HG02678 (cell line): ENCODE results near the gene IGSF6.
"Not testable (repeated sequence)": the region's sequence is repeated elsewhere in the genome, so short reads cannot be mapped to it uniquely, and the experiment has no call there.

Source experiments
- ATAC-seq: cut with Tn5 transposase; IDR thresholded peaks from one replicate; pipeline ENCODE4 v1.9.1; 2021; ENCODE audit warnings: mild to moderate bottlenecking, moderate library complexity; ENCODE audit not compliant: unreplicated experiment

The IGSF6 gene

DNA sequence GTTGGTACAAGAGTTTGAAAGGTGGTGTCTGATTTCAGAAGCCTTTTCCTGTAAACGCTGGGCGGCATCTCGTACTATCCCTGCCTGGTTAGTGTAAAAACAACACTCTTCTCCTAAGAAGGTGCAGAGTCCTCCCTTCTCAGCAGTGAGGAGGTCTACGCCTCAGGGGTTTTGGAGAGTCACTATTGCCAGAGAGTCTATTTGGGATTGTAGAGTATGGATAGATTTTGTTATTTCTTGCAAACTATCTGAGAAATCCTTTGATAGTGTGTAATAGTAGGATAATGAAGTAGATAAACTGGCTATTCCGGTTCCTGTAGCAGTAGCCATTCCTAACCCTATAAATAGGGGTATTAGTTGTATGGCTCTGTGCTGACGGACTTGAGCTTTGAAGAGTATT lies 21.5 kb downstream of the IGSF6 start:
- not testable (repeated sequence) for ATAC-seq

DNA sequence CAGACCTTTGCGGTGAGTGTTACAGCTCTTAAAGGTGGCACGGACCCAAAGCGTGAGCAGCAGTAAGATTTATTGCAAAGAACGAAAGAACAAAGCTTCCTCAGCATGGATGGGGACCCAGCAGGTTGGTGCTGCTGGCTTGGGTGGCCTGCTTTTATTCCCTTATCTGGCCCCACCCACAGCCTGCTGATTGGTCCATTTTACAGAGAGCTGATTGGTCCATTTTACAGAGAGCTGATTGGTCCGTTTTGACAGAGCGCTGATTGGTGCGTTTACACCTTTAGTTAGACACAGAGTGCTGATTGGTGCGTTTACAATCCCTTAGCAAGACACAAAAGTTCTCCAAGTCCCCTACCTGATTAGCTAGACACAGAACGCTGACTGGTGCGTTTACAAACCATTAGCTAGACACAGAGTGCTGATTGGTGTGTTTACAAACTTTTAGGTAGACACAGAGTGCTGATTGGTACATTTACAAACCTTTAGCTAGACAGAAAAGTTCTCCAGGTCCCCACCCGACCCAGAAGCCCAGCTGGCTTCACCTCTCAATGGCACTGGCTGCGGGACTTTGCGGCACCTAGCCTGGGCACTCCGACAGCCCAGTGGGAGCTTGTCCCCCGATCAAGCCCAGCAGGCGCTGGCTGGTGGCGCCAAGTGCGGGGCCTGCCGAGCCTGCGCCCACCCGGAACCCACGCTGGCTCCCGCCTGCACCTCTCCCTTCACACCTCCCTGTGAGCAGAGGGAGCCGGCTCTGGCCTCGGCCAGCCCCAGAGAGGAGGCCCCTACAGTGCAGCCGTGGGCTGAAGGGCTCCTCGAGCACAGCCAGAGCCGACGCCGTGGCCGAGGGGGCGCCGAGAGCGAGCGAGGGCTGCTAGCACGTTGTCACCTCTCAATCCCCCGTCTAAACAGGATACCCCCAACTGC lies 22.5 kb downstream of the IGSF6 start:
- ATAC-seq: not testable (repeated sequence)

DNA sequence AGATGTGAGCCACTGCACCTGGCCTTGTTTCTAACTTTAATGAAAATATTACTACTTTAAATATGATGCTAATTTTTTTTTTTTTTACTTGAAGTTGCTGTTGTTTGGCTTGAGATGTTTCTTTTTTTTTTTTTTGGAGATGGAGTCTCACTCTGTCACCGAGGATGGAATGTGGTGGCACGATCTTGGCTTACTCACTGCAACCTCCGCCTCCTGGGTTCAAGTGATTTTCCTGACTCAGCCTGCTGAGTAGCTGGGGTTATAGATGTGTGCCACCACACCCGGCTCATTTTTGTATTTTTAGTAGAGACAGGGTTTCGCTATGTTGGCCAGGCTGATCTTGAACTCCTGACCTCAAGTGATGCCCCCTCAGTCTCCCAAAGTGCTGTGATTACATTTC lies 23.6 kb downstream of the IGSF6 start:
- no peak for ATAC-seq

DNA sequence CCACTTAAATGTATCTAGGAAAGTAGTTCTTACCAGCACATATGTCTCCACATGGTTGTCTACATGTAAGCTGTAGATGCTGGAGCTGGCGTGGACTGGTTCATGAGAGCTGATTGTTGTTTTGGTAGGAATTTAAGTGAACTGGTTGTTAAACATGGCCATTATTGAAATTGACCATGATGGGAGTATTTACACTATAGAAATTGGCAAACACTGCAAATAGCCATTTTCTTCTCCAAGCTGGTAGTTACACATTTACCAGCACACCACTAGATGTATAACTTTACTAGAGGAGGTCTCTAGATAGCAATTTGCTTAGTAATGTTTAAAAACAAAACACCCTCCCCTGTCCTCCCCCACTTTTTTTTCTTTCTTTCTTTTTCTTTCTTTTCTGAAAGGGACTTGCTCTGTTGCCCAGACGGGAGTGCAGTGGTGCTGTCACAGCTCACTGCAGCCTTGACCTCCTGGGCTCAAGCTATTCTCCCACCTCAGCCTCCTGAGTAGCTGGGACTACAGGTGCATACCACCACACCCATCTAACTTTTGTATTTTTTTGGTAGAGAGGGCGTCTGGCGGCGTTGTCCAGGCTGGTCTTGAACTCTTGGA lies 24.2 kb downstream of the IGSF6 start:
- ATAC-seq: no peak

DNA sequence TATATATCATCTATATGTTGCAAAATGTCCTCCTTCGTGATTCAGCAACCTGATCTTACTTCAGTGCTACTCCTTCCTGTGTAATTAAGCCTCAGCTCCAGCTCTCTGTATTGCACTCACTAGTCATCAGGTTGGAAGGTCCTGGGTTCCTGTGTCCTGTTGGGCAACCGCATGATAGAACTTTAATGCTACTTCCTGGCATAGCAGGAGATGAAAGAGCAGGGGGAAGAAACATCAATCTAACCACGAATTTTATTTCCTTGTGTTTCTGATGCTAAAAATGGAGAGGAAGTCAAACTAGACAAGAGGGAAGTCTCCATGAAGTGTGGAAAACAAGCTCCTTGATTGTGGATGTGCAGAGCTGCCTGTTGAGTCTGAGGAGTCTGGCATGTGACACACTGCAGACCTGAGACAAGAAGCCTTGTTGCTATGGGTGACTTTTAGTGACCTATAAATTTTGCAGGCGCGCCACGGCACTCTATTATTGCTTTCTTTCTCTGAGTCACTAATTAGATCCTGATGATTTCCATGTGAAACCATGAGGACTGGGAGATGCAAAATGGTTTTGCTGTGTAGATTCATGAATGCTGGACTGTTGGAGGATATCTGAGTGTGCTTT lies 25.6 kb downstream of the IGSF6 start:
- no peak for ATAC-seq

DNA sequence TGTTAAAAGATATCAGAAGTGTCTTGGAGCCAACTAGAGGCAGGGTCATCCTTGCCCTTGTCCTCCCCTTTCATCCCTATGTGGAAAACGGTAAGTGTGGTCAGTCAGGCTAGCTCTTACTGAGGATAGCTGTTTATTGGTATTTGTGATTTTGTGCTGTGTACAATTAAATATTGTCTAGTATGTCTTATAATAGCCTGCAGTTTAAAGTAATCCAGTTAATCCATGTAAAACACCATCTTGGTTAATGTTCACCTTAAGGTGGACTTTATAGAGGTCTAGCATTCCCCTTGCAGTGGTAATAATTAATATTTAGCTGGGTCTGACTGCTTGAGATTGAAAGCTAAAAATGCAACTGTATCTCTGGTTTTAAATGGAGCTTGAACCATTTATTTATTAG lies 27.4 kb downstream of the IGSF6 start:
- ATAC-seq: no peak

DNA sequence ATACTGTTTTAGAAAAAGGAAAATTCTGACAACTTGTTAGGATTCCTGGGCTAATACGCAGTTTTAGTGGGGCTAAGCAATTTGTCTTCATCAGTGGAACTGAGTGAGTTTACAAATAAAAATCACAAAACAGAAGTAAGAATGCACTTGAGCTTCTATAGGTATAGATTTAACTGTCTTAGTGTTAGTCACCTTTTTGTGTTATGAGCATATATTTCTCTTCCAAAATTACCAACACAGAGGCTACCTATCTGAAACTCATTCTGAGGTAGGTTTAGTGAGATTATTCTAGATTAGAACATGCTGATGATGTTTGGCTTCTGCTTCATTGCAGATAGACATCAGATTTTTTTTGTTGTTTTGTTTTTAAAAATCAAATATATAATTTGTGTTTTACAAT lies 29.9 kb downstream of the IGSF6 start:
- ATAC-seq: no peak

DNA sequence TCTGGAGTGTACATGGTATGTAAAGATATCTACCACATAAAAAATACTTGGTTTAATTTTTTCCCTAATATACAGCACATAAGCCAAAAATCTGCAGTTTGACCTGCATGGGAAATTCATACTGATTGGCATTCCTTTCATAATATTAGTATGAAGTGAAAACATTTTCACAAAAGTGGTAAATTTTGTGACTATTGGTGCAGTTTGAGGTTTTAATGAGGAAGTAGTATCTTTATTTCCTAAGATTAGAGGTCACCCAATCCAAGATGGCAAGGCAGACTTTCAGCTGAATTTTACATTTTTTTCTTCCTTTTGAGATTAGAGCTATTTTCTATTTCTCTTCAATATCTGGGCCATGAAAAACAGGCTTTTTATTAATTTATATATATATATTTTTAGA lies 31.8 kb downstream of the IGSF6 start:
- no peak for ATAC-seq

DNA sequence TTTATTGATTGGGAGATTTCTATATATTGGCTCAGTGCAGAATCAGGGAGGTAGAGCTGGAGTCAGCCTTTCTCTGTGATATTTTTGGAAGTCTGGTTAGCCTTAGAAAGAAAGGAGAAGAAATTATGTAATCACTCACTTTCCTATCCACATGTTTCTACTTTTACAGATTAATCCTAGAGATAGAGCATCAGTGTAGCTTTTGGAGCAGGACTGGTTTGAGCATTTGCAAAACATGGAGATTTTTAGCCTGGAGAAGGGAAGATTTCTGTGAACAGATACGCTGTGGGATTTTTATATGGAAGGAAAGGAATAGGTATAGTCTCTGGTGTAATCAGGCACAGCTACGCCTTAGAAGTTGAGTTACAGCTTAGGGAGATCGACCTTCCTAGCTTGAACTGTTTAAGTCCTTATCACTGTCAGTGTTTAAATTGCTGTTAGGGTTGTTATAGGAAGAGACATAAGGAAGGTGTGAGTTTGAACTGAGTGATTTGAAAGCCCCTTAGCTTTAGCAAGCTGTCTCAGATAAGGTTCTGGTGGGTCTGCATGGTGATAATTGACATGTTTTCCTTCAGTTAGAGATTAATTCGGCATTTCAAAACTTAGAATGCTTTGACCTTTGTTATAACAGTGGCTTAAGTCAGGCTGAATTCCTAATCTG lies 32.5 kb downstream of the IGSF6 start:
- no peak for ATAC-seq

DNA sequence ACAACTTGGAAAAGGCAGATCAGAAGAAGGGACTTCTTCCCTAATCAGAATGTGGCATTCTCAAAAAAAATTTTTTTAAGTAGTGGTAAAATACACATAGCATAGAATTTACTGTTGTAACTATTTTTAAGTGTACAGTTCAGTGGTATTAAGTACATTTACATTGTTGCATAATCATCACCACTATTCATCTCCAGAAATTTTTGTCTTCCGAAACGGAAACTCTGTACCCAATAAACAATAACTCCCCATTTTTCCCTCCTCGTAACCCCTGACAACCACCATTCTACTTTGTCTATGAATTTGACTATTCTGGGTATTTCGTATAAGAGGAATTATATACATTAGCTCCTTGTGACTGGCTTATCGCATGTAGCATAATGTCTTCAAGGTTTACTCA lies 34.1 kb downstream of the IGSF6 start:
- ATAC-seq: no peak

DNA sequence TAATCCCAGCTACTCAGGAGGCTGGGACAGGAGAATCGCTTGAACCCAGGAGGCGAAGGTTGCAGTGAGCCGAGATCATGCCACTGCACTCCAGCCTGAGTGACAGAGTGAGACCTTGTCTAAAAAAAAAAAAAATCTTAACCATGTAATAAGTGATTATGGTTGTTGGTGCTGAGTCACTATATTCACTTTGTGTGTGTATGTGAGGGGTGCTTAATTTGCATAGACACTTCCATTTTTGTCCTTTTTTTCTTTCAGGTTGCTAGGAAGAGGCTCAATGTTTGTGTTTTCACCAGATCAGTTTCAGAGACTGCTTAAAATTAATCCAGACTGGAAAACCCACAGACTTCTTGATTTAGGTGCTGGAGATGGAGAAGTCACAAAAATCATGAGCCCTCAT lies 34.8 kb downstream of the IGSF6 start:
- ATAC-seq: no peak

DNA sequence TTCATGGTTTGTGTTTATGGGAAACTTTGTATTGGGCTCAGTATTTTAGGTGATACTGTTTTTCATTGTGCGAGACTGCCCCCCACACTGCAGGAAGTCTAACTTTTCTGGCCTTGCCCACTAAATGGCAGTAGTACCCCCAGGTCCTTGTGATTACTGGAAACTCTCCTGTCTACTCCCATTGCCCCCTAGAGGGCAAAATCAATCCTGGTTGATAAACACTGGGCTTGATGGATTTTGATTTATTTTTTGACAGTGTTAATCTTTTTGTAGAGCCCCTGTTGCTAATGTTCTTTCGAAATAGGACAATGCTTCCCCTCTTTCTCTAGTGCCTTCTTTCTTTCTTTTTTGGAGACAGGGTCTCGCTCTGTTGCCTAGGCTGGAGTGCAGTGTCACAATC lies 37.5 kb downstream of the IGSF6 start:
- no peak for ATAC-seq

DNA sequence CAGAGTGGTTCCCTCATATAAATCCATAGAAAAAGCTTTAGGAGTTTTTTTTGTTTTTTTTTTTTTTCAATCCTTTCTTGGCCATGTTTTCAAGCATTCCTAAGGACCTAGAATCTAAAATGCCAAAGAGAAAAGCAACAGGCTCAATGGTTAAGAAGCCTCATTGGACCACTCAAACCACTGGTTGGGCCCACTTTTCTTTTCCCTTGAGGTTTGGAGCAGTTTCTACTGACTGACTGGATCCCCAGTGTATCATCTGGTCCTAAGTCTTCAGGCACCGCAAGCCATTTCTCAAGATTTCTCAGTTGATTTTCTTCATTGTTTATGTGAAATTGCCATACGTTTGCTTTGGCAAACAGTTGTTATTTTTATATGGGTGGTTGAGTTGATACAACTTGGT lies 38.6 kb downstream of the IGSF6 start:
- ATAC-seq: no peak

DNA sequence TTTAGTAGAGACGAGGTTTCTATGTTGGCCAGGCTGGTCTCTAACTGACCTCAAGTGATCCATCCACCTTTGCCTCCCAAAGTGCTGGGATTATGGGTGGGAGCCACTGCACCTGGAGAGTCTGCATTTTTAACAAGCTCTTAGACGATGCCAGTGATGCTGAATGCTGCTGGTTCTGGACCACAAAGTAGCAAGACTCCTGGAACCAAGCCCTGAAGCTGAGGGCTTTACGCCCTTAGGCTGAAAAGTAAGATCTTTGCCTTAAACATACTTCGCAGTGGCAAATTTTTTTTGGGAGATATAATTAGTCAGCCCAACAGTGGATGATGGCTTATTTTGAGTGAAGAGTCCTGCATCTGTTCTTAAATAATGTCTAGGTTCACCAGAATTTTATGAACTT lies 39.0 kb downstream of the IGSF6 start:
- no peak for ATAC-seq

DNA sequence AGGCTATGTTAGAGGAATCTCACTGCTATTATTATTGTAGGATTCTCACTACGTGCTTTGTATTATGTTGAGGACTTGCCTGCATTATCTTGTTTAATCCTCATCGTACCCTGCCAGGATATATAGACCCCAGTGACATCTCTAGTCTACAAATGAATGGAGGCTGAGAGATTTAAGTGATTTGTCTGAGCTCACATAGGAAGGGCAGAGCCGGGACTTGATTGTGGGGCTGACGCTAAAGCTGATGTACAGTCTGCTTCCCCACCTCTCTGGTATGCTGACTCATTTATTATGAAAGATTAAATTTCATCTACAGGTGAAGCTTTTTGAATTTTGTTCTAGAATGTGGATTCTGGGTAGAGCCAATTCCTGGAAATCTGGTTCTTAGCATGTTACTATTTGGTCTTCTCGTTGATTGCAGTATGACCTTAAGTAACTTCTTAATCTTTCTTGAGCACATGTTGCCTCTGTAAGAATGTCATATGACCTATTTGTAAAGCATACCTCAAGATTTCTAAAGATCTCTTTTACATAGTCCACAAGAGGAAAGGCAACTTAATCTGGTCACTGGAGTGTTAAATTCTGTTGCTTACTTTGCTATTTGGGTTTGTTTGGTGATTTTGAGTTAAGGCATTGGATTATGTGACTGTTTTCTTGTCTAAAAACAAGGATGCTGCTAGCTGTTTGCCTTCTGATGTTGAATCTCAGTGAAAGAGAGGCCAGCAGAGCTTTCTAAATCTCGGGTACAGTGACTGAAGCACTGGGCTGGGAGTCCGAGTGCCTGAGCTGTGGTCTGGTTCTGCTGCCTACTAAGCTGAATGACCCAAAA lies 40.6 kb downstream of the IGSF6 start:
- ATAC-seq: no peak

DNA sequence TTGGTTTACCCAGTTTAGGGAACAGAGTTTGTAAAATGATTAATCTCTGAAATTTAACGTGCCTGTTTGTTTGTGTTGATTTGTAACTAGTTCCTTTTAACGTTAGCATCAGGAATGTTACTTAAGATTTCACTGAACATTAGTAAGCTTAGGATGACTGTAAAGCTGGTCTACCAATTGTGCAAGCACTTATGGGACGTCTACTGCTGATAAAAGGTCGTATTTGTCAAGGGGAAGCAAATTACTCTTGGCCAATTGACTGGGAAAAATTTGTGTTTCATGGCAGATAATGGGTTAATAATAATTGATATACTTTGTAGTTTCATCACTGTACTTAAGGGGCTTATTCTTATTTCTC lies 41.2 kb downstream of the IGSF6 start:
- no peak for ATAC-seq

DNA sequence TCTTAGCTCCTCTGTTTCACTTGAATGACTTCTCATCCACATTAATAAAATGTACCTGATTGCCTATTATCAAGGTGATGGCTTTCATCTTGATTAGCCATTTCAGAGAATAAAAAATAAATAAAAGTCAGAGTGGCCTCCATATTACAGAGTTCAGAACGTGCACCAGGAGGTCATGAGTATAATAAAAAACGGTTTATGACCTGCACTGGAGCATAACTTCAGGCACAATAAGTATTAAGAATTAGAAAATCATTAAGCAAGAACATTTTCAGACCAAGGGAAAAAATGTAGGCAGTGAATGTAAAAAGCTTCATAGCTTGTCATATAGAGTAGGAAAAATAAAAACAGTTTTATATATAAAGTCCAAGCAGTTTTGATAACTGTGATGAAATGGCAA lies 41.6 kb downstream of the IGSF6 start:
- no peak for ATAC-seq

DNA sequence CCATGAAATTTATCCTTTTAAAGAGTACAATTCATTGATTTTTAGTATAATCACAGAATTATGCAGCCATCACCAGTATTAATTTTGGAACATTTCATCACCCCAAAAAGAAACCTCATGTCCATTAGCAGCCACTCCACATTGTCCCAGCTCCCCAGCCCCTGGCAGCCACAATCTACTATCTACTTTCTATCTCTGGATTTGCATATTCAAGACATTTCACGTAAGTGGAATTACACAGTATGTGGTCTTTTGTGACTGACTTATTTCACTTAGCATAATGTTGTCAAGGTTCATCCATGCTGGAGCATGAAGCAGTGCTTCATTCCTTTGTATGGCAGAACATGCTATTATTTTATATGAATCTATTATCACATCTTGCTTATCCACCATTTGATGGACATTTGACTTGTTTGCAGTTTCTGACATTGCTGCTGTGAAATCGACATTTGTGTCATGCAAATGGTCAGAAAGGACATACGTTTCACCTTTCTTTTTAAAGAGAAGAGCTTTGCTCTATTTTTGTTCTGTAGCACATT lies 42.3 kb downstream of the IGSF6 start:
- no peak for ATAC-seq

DNA sequence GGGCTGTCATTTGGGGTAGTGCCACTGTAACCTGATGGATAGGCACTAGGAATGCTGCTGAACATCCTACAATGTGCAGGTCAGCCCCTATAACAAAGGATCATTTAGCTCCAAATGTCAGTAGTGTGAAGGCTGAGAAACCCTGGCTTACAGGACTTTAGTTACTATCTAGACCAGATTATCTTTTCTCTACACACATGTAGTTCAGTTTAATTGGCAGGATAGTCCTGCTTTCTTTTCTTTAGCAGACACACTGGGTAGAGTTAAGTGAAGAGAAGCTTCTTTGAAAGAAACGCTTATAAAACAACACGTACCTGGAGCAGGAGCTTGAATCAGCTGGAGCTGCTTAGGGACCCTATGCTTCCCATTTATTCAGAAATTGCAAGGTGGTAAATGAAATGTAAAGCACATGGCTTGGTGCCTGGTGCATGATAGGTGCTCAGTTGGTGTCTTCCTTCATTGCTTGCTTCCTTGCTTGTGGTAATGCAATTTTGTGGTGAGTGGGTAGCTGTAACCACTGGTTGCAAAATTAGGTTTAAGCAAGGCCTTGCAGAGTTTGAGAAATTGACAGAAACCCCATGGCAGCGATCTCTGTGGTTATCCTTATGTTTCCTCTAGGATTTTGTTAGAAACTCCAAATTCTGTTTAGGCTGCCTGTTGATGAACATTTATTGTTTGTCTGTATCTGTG lies 43.6 kb downstream of the IGSF6 start:
- no peak for ATAC-seq

DNA sequence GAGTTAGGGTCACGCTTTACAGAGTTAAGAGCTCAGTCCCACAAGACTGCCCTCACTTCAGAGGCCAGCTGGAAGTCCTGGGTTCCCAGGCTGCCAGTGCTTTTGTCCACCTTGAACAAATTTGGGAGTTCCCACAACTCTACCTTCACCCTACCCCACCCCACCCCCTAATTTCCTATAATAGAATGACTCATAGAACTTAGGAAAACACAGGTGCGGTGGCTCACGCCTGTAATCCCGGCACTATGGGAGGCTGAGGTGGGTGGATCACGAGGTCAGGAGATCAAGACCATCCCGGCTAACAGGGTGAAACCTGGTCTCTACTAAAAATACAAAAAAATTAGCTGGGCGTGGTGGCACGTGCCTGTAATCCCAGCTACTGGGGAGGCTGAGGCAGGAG lies 46.6 kb downstream of the IGSF6 start:
- not testable (repeated sequence) for ATAC-seq
